Endothelial cell of umbilical vein (primary cell): ENCODE results near the gene NIN. TPM values are rescaled to one million over a fixed set of nuclear protein-coding genes. Genes with fewer than 3 reads are reported as not detected.

ENCODE experiments used
- BruUV-seq: library from RNA; stranded (reverse); fragments of 400-500 nt; replicated peaks from 2 replicates; lab custom pipeline; 2021; lab: Mats Ljungman, UMichigan
- CTCF ChIA-PET: fragments of 300-600, 350-600 bp; sonication (Branson Sonifier 250); formaldehyde crosslinking; loops from one replicate; lab custom pipeline; 2021; ENCODE audit warnings: antibody characterized with exemption, inconsistent platforms; lab: Charles Lee
- POLR2A ChIA-PET: fragments of 300-600, 350-600 bp; sonication (Branson Sonifier 250); formaldehyde crosslinking; loops from one replicate; lab custom pipeline; 2021; ENCODE audit warnings: antibody characterized with exemption, inconsistent platforms; lab: Charles Lee
- DNase-seq: peaks from one replicate; pipeline ENCODE4 v3.0.0-alpha.2; 2011; ENCODE audit warnings: low read depth, low spot score
- FAIRE-seq: peaks from 2 replicates; lab custom pipeline; 2011; peaks lifted over from hg19 to GRCh38; lab: Jason Lieb, UNC
- H2AFZ ChIP-seq: 2 replicates; pipeline ENCODE4 v1.6.0; 2012; ENCODE audit warnings: low read depth, low read length, control low read depth, inconsistent platforms
- H3K27ac ChIP-seq: 2 replicates; pipeline ENCODE4 v1.5.1; 2011; ENCODE audit warnings: low read depth, mild to moderate bottlenecking, control low read depth, low read length, moderate library complexity; ENCODE audit not compliant: insufficient read depth
- H3K27me3 ChIP-seq, 2 experiments: 2 replicates each; pipeline versions ENCODE4 v1.6.0 to v1.6.1; 2011; ENCODE audit warnings: low read length in 2 of 2, mixed read lengths in 1 of 2; ENCODE audit not compliant: control insufficient read depth in 2 of 2, insufficient read depth in 2 of 2
- H3K36me3 ChIP-seq, 2 experiments: 2 replicates in 1 of 2; 3 replicates in 1 of 2; pipeline ENCODE4 v1.5.1; 2011; ENCODE audit warnings: low read length in 2 of 2, mild to moderate bottlenecking in 1 of 2, moderate library complexity in 1 of 2; ENCODE audit not compliant: control insufficient read depth in 2 of 2, insufficient read depth in 2 of 2; ENCODE audit errors: extremely low read depth in 1 of 2
- H3K4me1 ChIP-seq: 3 replicates; pipeline ENCODE4 v1.5.1; 2011; ENCODE audit warnings: mild to moderate bottlenecking, low read length; ENCODE audit not compliant: control insufficient read depth, insufficient read depth; ENCODE audit errors: extremely low read depth
- H3K4me2 ChIP-seq: 2 replicates; pipeline ENCODE4 v1.6.1; 2011; ENCODE audit warnings: low read length, control low read depth, mixed read lengths; ENCODE audit not compliant: insufficient read depth
- H3K4me3 ChIP-seq, 3 experiments: fragments of 200-600 bp in 1 of 3; sonication (generic), shearing (Covaris generic) in 1 of 3; replicated peaks in 1 of 3; 2 replicates each; pipeline ENCODE4 v1.5.1; 2011 to 2016; ENCODE audit warnings: control low read depth in 3 of 3, low read length in 3 of 3, mild to moderate bottlenecking in 2 of 3, inconsistent platforms in 1 of 3, low read depth in 1 of 3, moderate library complexity in 1 of 3; ENCODE audit not compliant: insufficient read depth in 1 of 3
- H3K79me2 ChIP-seq: 2 replicates; pipeline ENCODE4 v1.6.0; 2012; ENCODE audit warnings: low read length, inconsistent platforms; ENCODE audit not compliant: control insufficient read depth, insufficient read depth
- H3K9ac ChIP-seq: replicated peaks from 2 replicates; pipeline ENCODE3; 2011; ENCODE audit warnings: low read length, control low read depth; ENCODE audit not compliant: insufficient read depth; ENCODE audit errors: extremely low read depth
- H3K9me1 ChIP-seq: replicated peaks from 3 replicates; pipeline ENCODE4 v1.6.0; 2011; ENCODE audit warnings: mild to moderate bottlenecking, low read length; ENCODE audit not compliant: control insufficient read depth, insufficient read depth; ENCODE audit errors: extremely low read depth
- H3K9me3 ChIP-seq: replicated peaks from 2 replicates; pipeline ENCODE4 v1.5.1; 2012; ENCODE audit warnings: low read length, inconsistent platforms; ENCODE audit not compliant: control insufficient read depth, insufficient read depth
- H4K20me1 ChIP-seq: replicated peaks from 2 replicates; pipeline ENCODE3; 2011; ENCODE audit warnings: mild to moderate bottlenecking, low read length; ENCODE audit not compliant: control insufficient read depth, insufficient read depth; ENCODE audit errors: extremely low read depth
- EZH2 ChIP-seq: IDR thresholded peaks from 2 replicates; pipeline ENCODE4 v1.6.1; 2012; ENCODE audit warnings: borderline replicate concordance, low read depth, mild to moderate bottlenecking, moderate library complexity, low read length, inconsistent platforms; ENCODE audit not compliant: severe bottlenecking
- FOS ChIP-seq: IDR thresholded peaks from 2 replicates; pipeline ENCODE4 v1.6.1; 2011; ENCODE audit warnings: mild to moderate bottlenecking, low read length, moderate library complexity, borderline replicate concordance; ENCODE audit not compliant: insufficient read depth
- GATA2 ChIP-seq: IDR thresholded peaks from 2 replicates; pipeline ENCODE4 v1.7.0; 2011; ENCODE audit warnings: low read depth, mild to moderate bottlenecking, moderate library complexity, mixed read lengths, low read length; ENCODE audit not compliant: insufficient read length, insufficient read depth
- JUN ChIP-seq: IDR thresholded peaks from 2 replicates; pipeline ENCODE4 v1.6.1; 2011; ENCODE audit warnings: borderline replicate concordance, low read depth; ENCODE audit not compliant: insufficient read length, insufficient read depth
- MYC ChIP-seq: IDR thresholded peaks from one replicate; pipeline ENCODE4 v1.6.1; 2011; ENCODE audit warnings: mild to moderate bottlenecking, low read depth, low read length
- POLR2A ChIP-seq: IDR thresholded peaks from 2 replicates; pipeline ENCODE4 v1.6.1; 2012; ENCODE audit warnings: low read depth, mild to moderate bottlenecking, control low read depth, low read length
- POLR2AphosphoS5 ChIP-seq: IDR thresholded peaks from 2 replicates; pipeline ENCODE4 v1.6.1; 2012; ENCODE audit warnings: low read depth, mild to moderate bottlenecking, control low read depth, low read length, moderate library complexity; ENCODE audit not compliant: insufficient read depth
- dilution Hi-C: fragments of 300-500 bp; cut with MboI; formaldehyde crosslinking; loops from one replicate; pipeline ENCODE4 v1.15.0; 2019; ENCODE audit warnings: low sequenced_read_pairs; ENCODE audit not compliant: extremely low pct_ligation_motif_present
- intact Hi-C: fragments of 100-400 bp; cut with micrococcal nuclease; formaldehyde crosslinking; loops from one replicate; pipeline ENCODE4 v1.10.0; 2022
- polyA plus RNA-seq, 4 experiments: library from polyadenylated mRNA; depleted of rRNA in 3 of 4; stranded (reverse) in 3 of 4; unstranded in 1 of 4; fragments of >200 nt; gene quantifications; 2 replicates each; pipeline versions ENCODE4 v1.2.1 to v1.2.3, GENCODE V29; 2011 to 2012; ENCODE audit warnings: missing spikeins in 1 of 4
- total RNA-seq: library from RNA; stranded (reverse); gene quantifications from 2 replicates; pipeline ENCODE4 v1.2.3, GENCODE V29; 2021
- TF ChIP-seq, protein P1 (sequence below): IDR thresholded peaks from 2 replicates; pipeline ENCODE4 v1.6.1; 2011; ENCODE audit not compliant: insufficient read depth, insufficient read length
- TF ChIP-seq, protein P2 (sequence below), 2 donors: IDR thresholded peaks; 1 replicate in 1 of 2; 2 replicates in 1 of 2; pipeline ENCODE4 v1.5.1; 2011; ENCODE audit warnings: low read length in 2 of 2, mild to moderate bottlenecking in 2 of 2, moderate library complexity in 2 of 2, control low read depth in 1 of 2, inconsistent platforms in 1 of 2, low read depth in 1 of 2; ENCODE audit not compliant: insufficient read depth in 1 of 2; ENCODE audit errors: extremely low read depth in 1 of 2

The NIN gene
- total and polyA plus RNA-seq, 2 donors (not counting 3 experiments of a cell fraction or from before 2014, with no cell fraction given), result 7.1 to 76.3 TPM

DNA sequence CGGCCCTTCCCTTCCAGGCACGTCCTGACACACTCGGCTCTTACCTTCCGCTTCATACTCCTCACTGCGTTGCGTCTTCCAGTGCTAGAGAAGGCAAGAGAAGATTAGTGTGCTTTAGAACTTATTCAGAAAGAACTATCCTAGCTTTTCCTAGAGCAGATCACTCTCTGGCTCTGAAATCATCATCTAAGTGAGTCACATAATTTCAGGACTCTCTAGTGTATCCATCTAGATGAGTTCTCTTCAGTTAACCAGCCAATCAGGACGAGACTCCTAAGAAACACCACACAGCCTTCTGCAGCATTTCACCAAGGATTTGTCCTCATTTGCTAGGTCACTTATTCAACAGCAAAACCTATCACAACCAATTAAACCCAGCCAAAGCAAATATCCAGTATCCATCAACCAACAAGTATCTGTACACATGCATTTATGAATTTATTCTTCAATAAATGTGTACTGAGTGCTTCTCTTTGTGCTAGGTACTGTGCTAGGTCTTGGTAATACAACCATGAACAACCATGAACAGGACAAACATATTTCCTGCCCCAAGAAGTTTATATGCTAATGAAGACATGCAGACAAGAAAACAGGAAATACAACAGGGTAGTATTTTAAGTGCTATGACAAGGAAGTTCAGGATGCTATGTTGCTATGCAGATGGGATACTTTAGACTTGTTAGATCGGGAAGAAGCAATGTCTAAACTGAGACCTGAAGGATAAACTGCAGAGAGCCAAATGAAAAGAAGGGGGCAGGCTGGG, 52.1 kb downstream of the NIN start:
- intact Hi-C loops, result loop anchor here (1.0 to 5.0 kb wide), 4 partner anchors 81 to 236 kb away; partner anchors contain the start of gene SAV1
- BruUV-seq, result no TSS peak
- Histone ChIP-seq H3K9me1 (no peaks in the 10 kb centered on the region), H2AFZ (no peak overlapping the region), H3K9ac (no peak overlapping the region), H3K4me1 (peaks cover 32% of the 10 kb centered on the region), H3K4me2 (no peak overlapping the region), H3K27me3 (no peaks in the 10 kb centered on the region), H3K27ac (no peak overlapping the region), H3K9me3 (no peaks in the 10 kb centered on the region), H3K4me3 (no peak overlapping the region), H4K20me1 (no peaks in the 10 kb centered on the region), H3K79me2 (no peaks in the 10 kb centered on the region), H3K36me3 (peaks cover 0 to 2% of the 10 kb centered on the region in 2 experiments)
- DNase-seq (no peak), FAIRE-seq (no peak)
- CTCF ChIA-PET, result interaction anchor here (0.6 to 6.1 kb wide), 24 partner anchors 9 to 461 kb away, joined by 3 to 140 read pairs (median 7); partner anchors contain the start of gene NIN
- dilution Hi-C loops, result no loop called here
- POLR2A ChIA-PET, result no interaction called here
- TF ChIP-seq FOS (no peak), POLR2AphosphoS5 (no peak), EZH2 (no peak), POLR2A (no peak), MYC (no peak), JUN (no peak), GATA2 (no peak)
- TF ChIP-seq, protein P1, sequence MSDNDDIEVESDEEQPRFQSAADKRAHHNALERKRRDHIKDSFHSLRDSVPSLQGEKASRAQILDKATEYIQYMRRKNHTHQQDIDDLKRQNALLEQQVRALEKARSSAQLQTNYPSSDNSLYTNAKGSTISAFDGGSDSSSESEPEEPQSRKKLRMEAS, result no peak
- TF ChIP-seq, protein P2, sequence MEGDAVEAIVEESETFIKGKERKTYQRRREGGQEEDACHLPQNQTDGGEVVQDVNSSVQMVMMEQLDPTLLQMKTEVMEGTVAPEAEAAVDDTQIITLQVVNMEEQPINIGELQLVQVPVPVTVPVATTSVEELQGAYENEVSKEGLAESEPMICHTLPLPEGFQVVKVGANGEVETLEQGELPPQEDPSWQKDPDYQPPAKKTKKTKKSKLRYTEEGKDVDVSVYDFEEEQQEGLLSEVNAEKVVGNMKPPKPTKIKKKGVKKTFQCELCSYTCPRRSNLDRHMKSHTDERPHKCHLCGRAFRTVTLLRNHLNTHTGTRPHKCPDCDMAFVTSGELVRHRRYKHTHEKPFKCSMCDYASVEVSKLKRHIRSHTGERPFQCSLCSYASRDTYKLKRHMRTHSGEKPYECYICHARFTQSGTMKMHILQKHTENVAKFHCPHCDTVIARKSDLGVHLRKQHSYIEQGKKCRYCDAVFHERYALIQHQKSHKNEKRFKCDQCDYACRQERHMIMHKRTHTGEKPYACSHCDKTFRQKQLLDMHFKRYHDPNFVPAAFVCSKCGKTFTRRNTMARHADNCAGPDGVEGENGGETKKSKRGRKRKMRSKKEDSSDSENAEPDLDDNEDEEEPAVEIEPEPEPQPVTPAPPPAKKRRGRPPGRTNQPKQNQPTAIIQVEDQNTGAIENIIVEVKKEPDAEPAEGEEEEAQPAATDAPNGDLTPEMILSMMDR (IDR thresholded peaks at IDR 0.05; ENCODE audit: extremely low read depth in 1 of 2, insufficient read depth in 1 of 2, low read depth in 1 of 2, low read length in 2 of 2), result no peak
